ENCODE results near the gene CELSR1. TPM values are rescaled to one million over a fixed set of nuclear protein-coding genes. Genes with fewer than 3 reads are reported as not detected.
"Not testable (repeated sequence)": the region's sequence is repeated elsewhere in the genome, so short reads cannot be mapped to it uniquely, and the experiment has no call there.

CELSR1 gene
- total RNA-seq, 1 donor from 2014 or later, result 16.0 TPM

DNA sequence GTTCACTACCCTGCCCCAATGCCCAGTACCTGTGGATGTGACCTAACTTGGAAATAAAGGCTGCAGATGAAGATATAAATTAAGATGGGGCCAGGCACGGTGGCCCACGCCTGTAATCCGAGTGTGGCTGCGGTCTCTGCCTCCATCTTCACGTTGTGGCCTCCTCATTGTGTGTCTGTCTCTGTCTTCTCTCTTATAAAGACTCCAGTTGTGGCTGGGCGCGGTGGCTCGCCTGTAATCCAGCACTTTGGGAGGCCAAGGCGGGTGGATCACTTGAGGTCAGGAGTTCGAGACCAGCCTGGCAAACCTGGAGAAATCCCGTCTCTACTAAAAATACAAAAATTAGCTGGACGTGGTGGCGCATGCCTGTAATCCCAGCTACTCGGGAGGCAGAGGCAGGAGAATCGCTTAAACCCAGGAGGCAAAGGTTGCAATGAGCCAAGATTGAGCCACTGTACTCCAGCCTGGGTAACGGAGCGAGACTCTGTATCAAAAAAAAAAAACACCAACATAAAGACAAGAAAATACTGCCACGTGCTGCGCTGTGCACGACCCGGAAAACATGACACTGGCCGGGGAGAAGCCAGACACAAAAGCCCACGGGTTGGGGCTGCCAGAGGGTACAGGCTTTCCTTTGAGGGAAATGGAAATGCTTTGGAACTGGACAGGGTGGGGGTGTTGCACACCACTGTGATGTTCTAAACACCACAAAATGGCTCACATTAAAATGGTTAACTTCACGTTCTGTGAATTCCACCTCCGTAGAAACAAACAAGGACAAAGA, 18.7 kb downstream of the CELSR1 start:
- no peak for TF ChIP-seq CTCF (IDR thresholded peaks at IDR 0.05)
- no peak for DNase-seq (ENCODE audit: extremely low spot score, unreplicated experiment)
- no peaks in the 10 kb centered on the region for H3K9me3 Mint-ChIP-seq (ENCODE audit: unreplicated experiment)
- H3K4me1 Mint-ChIP-seq (ENCODE audit: unreplicated experiment), result peaks cover 27% of the 10 kb centered on the region
- H3K27ac Mint-ChIP-seq (ENCODE audit: unreplicated experiment), result peak overlapping the region; percentile 10
- H3K4me3 Mint-ChIP-seq (ENCODE audit: unreplicated experiment), result no peak overlapping the region
- H3K27me3 Mint-ChIP-seq (ENCODE audit: unreplicated experiment), result no peaks in the 10 kb centered on the region
- no peaks in the 10 kb centered on the region for H3K36me3 Mint-ChIP-seq (ENCODE audit: unreplicated experiment)

DNA sequence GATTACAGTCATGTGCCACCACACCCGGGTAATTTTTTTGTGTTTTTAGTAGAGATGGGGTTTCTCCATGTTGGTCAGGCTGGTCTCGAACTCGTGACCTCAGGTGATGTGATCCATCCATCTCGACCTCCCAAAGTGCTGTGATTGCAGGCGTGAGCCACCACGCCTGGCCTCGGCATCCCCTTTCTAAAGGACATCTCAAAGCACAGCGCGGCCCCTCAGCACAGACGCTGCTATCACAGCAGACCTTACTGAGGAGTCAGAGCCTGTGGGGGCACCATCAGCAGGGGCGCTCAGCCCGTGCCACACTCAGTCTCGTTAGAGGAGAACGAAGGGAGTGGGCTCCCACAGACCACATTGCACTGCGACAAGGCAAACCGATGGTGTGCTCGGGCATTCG, 19.4 kb downstream of the CELSR1 start:
- Mint-ChIP-seq H3K4me3 (ENCODE audit: unreplicated experiment) (no peak overlapping the region), H3K4me1 (ENCODE audit: unreplicated experiment) (peaks cover 27% of the 10 kb centered on the region), H3K36me3 (ENCODE audit: unreplicated experiment) (no peaks in the 10 kb centered on the region), H3K27ac (ENCODE audit: unreplicated experiment) (peak overlapping the region; percentile 49), H3K27me3 (ENCODE audit: unreplicated experiment) (no peaks in the 10 kb centered on the region), H3K9me3 (ENCODE audit: unreplicated experiment) (no peaks in the 10 kb centered on the region)
- no peak for DNase-seq (ENCODE audit: extremely low spot score, unreplicated experiment)
- no peak for TF ChIP-seq CTCF (IDR thresholded peaks at IDR 0.05)

DNA sequence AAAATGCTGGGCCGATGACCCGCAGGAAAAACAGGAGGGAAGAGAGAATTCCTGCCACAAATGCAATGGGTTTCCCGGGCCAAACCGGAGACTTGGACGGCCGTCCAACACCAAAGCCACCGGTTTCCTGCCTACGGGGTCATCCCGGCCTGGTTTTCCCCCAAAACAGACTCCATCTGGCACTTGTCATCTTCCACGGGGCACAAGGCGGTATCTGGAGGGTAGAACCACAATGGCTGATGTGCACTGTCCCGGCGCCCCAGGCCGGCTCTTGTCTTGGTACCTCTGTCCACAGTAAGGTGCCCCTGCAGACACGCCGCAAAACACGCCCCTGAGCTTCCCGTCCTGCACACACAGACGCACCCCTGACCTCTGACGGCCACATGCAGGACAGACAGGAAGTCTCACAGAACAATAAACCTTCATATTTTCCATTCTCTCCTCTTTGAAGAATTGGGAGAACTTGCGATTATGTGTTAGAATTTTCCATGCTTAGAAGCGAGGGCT, 20.1 kb downstream of the CELSR1 start:
- TF ChIP-seq CTCF (IDR thresholded peaks at IDR 0.05), result no peak
- Mint-ChIP-seq H3K4me3 (ENCODE audit: unreplicated experiment) (no peak overlapping the region), H3K27me3 (ENCODE audit: unreplicated experiment) (no peaks in the 10 kb centered on the region), H3K27ac (ENCODE audit: unreplicated experiment) (peak overlapping the region; percentile 49), H3K4me1 (ENCODE audit: unreplicated experiment) (peaks cover 27% of the 10 kb centered on the region), H3K36me3 (ENCODE audit: unreplicated experiment) (no peaks in the 10 kb centered on the region), H3K9me3 (ENCODE audit: unreplicated experiment) (no peaks in the 10 kb centered on the region)
- no peak for DNase-seq (ENCODE audit: extremely low spot score, unreplicated experiment)

GRCh38 chr22:46516638-46517037, 20.8 kb downstream of the CELSR1 start:
- no peak for TF ChIP-seq CTCF (IDR thresholded peaks at IDR 0.05)
- DNase-seq (ENCODE audit: extremely low spot score, unreplicated experiment), result no peak

GRCh38 chr22:46516112-46516487, 21.3 kb downstream of the CELSR1 start:
- peaks cover 27% of the 10 kb centered on the region for H3K4me1 Mint-ChIP-seq (ENCODE audit: unreplicated experiment)
- not testable (repeated sequence) for H3K27me3 Mint-ChIP-seq (ENCODE audit: unreplicated experiment)

More at GRCh38 chr22:46516638-46517037, 20.8 kb downstream of the CELSR1 start:
- Mint-ChIP-seq H3K27me3 (ENCODE audit: unreplicated experiment) (no peaks in the 10 kb centered on the region), H3K9me3 (ENCODE audit: unreplicated experiment) (no peaks in the 10 kb centered on the region), H3K4me3 (ENCODE audit: unreplicated experiment) (no peak overlapping the region), H3K27ac (ENCODE audit: unreplicated experiment) (no peak overlapping the region), H3K36me3 (ENCODE audit: unreplicated experiment) (no peaks in the 10 kb centered on the region), H3K4me1 (ENCODE audit: unreplicated experiment) (peaks cover 27% of the 10 kb centered on the region)

More at GRCh38 chr22:46516112-46516487, 21.3 kb downstream of the CELSR1 start:
- H3K4me3 Mint-ChIP-seq (ENCODE audit: unreplicated experiment); DNase-seq (ENCODE audit: extremely low spot score, unreplicated experiment); H3K27ac Mint-ChIP-seq (ENCODE audit: unreplicated experiment); H3K9me3 Mint-ChIP-seq (ENCODE audit: unreplicated experiment); H3K36me3 Mint-ChIP-seq (ENCODE audit: unreplicated experiment): not testable (repeated sequence)
